Erythroblast (primary cell): ENCODE data around the gene REEP3.

Experiments
- GATA1 ChIP-seq: IDR thresholded peaks from 2 replicates; pipeline ENCODE4 v1.6.1; 2011; ENCODE audit warnings: low read depth, mild to moderate bottlenecking, control low read depth, low read length, moderate library complexity
- POLR2A ChIP-seq: IDR thresholded peaks from 2 replicates; pipeline ENCODE4 v1.6.1; 2011; ENCODE audit warnings: mild to moderate bottlenecking, low read length

DNA sequence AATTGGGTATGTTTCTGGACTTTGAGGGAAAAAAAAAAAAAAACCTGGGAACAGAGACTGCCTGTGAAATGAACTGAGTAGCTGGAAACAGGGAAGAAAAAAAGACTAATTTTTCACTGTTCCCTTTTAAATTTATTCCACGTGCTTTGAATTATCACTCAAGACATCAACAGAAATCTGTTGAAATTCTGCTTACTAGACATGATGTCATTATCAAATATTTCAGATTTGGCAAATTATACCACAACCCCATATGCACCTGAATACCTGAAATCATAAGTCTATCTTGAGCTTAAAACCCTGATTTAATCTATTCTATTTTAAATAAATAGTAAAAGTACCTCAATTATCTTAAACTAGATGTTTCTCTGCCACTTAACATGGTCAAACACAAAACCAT is 5.0 kb upstream of the REEP3 start:
- TF ChIP-seq GATA1 (no peak), POLR2A (no peak)
